IPS-15b (cell line): ENCODE data around the gene MIDN.

ENCODE experiments used
- H3K27me3 ChIP-seq: one replicate; pipeline ENCODE4 v1.6.1; 2013; ENCODE audit warnings: low read length; ENCODE audit not compliant: control insufficient read depth, insufficient read depth
- H3K36me3 ChIP-seq: one replicate; pipeline ENCODE4 v1.6.1; 2013; ENCODE audit warnings: low read length; ENCODE audit not compliant: control insufficient read depth, insufficient read depth
- H3K4me1 ChIP-seq: one replicate; pipeline ENCODE4 v1.6.1; 2013; ENCODE audit warnings: mild to moderate bottlenecking, low read length; ENCODE audit not compliant: control insufficient read depth, insufficient read depth
- H3K4me3 ChIP-seq: one replicate; pipeline ENCODE4 v1.5.1; 2013; ENCODE audit warnings: low read depth, low read length
- H3K9ac ChIP-seq: one replicate; pipeline ENCODE4 v1.6.1; 2013; ENCODE audit warnings: low read depth, mild to moderate bottlenecking, low read length
- H3K9me3 ChIP-seq: one replicate; pipeline ENCODE4 v1.6.1; 2013; ENCODE audit warnings: mild to moderate bottlenecking, low read length; ENCODE audit not compliant: control insufficient read depth, insufficient read depth

The MIDN gene

GRCh38 chr19:1237027-1237659 lies 11.2 kb upstream of the MIDN start:
- H3K9me3 ChIP-seq = no peaks in the 10 kb centered on the region
- no peaks in the 10 kb centered on the region for H3K4me1 ChIP-seq
- H3K4me3 ChIP-seq = peak overlapping the region; percentile 68
- H3K9ac ChIP-seq = peak overlapping the region; percentile 24
- H3K27me3 ChIP-seq = no peaks in the 10 kb centered on the region
- H3K36me3 ChIP-seq = peaks cover 31% of the 10 kb centered on the region

- H3K4me1 ChIP-seq = no peaks in the 10 kb centered on the region
- H3K4me3 ChIP-seq = peak within 1 kb of the TSS; percentile 68
- peak within 1 kb of the TSS; percentile 24 for H3K9ac ChIP-seq
- H3K27me3 ChIP-seq = no peaks in the 10 kb centered on the region
- H3K36me3 ChIP-seq = peaks cover 25% of the 10 kb centered on the region
- no peaks in the 10 kb centered on the region for H3K9me3 ChIP-seq
Measured at GRCh38 chr19:1237754-1238368, 10.5 kb upstream of the MIDN start, which contains the start of gene CBARP. Gene CBARP (minus strand): TSS chr19:1238005. CDS start chr19:1236100, 1,905 bp downstream.

- Histone ChIP-seq H3K27me3 (no peaks in the 10 kb centered on the region), H3K36me3 (peaks cover 21% of the 10 kb centered on the region), H3K9me3 (no peaks in the 10 kb centered on the region), H3K4me3 (peak overlapping the region; percentile 50), H3K4me1 (no peaks in the 10 kb centered on the region), H3K9ac (no peak overlapping the region)
Measured at GRCh38 chr19:1238369-1239303, 9.7 kb upstream of the MIDN start.

GRCh38 chr19:1239420-1239795 lies 9.0 kb upstream of the MIDN start:
- H3K4me3 ChIP-seq = peak overlapping the region; percentile 49
- H3K4me1 ChIP-seq = no peaks in the 10 kb centered on the region
- peaks cover 13% of the 10 kb centered on the region for H3K36me3 ChIP-seq
- no peaks in the 10 kb centered on the region for H3K27me3 ChIP-seq
- no peak overlapping the region for H3K9ac ChIP-seq
- H3K9me3 ChIP-seq = no peaks in the 10 kb centered on the region

- Histone ChIP-seq H3K9ac (peak overlapping the region; percentile 79), H3K27me3 (no peaks in the 10 kb centered on the region), H3K4me1 (no peaks in the 10 kb centered on the region), H3K9me3 (no peaks in the 10 kb centered on the region), H3K4me3 (peak overlapping the region; percentile 49), H3K36me3 (peaks cover 8% of the 10 kb centered on the region)
Measured at GRCh38 chr19:1239796-1240737, 8.3 kb upstream of the MIDN start.

GRCh38 chr19:1240925-1241324 lies 7.5 kb upstream of the MIDN start:
- H3K4me1 ChIP-seq = no peaks in the 10 kb centered on the region
- no peak overlapping the region for H3K9ac ChIP-seq
- no peak overlapping the region for H3K4me3 ChIP-seq
- no peaks in the 10 kb centered on the region for H3K36me3 ChIP-seq
- H3K9me3 ChIP-seq = no peaks in the 10 kb centered on the region
- H3K27me3 ChIP-seq = no peaks in the 10 kb centered on the region

- H3K9me3 ChIP-seq = no peaks in the 10 kb centered on the region
- peak within 1 kb of the TSS; percentile 54 for H3K9ac ChIP-seq
- no peaks in the 10 kb centered on the region for H3K4me1 ChIP-seq
- H3K4me3 ChIP-seq = peak within 1 kb of the TSS; percentile 77
- no peaks in the 10 kb centered on the region for H3K36me3 ChIP-seq
- H3K27me3 ChIP-seq = no peaks in the 10 kb centered on the region
Measured at GRCh38 chr19:1241417-1242095, 6.8 kb upstream of the MIDN start, which contains the start of gene ATP5F1D. Gene ATP5F1D (plus strand): TSS chr19:1241751. CDS start chr19:1241851, 100 bp downstream.

- Histone ChIP-seq H3K4me3 (no peak overlapping the region), H3K9ac (no peak overlapping the region), H3K36me3 (no peaks in the 10 kb centered on the region), H3K9me3 (no peaks in the 10 kb centered on the region), H3K4me1 (no peaks in the 10 kb centered on the region), H3K27me3 (no peaks in the 10 kb centered on the region)
Measured at GRCh38 chr19:1243768-1244692, 4.4 kb upstream of the MIDN start.

GRCh38 chr19:1244693-1245451 lies 3.5 kb upstream of the MIDN start:
- no peaks in the 10 kb centered on the region for H3K4me1 ChIP-seq
- no peak overlapping the region for H3K9ac ChIP-seq

More at GRCh38 chr19:1244693-1245451, 3.5 kb upstream of the MIDN start:
- H3K27me3 ChIP-seq = no peaks in the 10 kb centered on the region
- H3K36me3 ChIP-seq = no peaks in the 10 kb centered on the region
- no peak overlapping the region for H3K4me3 ChIP-seq
- H3K9me3 ChIP-seq = no peaks in the 10 kb centered on the region
